HepG2 (cell line): ENCODE measurements around the gene G6PD. TPM values are rescaled to one million over a fixed set of nuclear protein-coding genes. Genes with fewer than 3 reads are reported as not detected.

ENCODE experiments used
- ATAC-seq: fragments of 200-7000 bp; cut with Tn5 transposase; 3 replicates; pipeline ENCODE4 v1.9.1; 2020; ENCODE audit warnings: mild to moderate bottlenecking, moderate library complexity
- Bru-seq: library from RNA; stranded (reverse); fragments of 400-500 nt; gene quantifications from one replicate; lab custom pipeline; 2021; lab: Mats Ljungman, UMichigan
- BruChase-seq, 2 experiments: library from RNA; stranded (reverse); fragments of 400-500 nt; gene quantifications; one replicate each; lab custom pipeline; 2021; lab: Mats Ljungman, UMichigan
- BruUV-seq: library from RNA; stranded (reverse); fragments of 400-500 nt; replicated peaks from 2 replicates; lab custom pipeline; 2021; lab: Mats Ljungman, UMichigan
- CTCF ChIA-PET: fragments of 300-600 bp; formaldehyde crosslinking; extraction: SDS; loops from one replicate; lab custom pipeline; 2021; ENCODE audit warnings: low total read pairs, inconsistent platforms, low intra/inter-chr PET ratio; lab: Yijun Ruan, JAX
- POLR2A ChIA-PET: fragments of 350-600 bp; sonication (Branson Sonifier 250); formaldehyde crosslinking; loops from one replicate; lab custom pipeline; 2020; ENCODE audit warnings: antibody characterized with exemption, inconsistent platforms; lab: Yijun Ruan, JAX
- DNase-seq: peaks from one replicate; pipeline ENCODE4 v3.0.0-alpha.2; 2015; ENCODE audit warnings: low spot score
- FAIRE-seq: peaks from 3 replicates; lab custom pipeline; 2011; peaks lifted over from hg19 to GRCh38; lab: Jason Lieb, UNC
- H2AFZ ChIP-seq: one replicate; pipeline ENCODE4 v1.6.1; 2011; ENCODE audit warnings: low read length, inconsistent platforms
- H3K27ac ChIP-seq: fragments of 300-600 bp; 3 replicates; pipeline ENCODE4 v1.8.0; 2011; ENCODE audit warnings: mixed run types, mild to moderate bottlenecking, mixed read lengths, low read length, inconsistent platforms; ENCODE audit not compliant: insufficient read depth; ENCODE audit errors: extremely low read length
- H3K27me3 ChIP-seq, 2 experiments: fragments of 200-600 bp in 1 of 2; 2 replicates in 1 of 2; 3 replicates in 1 of 2; pipeline versions ENCODE4 v1.6.0 to v1.8.0; 2011; ENCODE audit warnings: low read length in 2 of 2, mild to moderate bottlenecking in 2 of 2, moderate library complexity in 2 of 2, inconsistent platforms in 1 of 2; ENCODE audit not compliant: insufficient read depth in 2 of 2, control insufficient read depth in 1 of 2
- H3K36me3 ChIP-seq, 2 experiments: fragments of 200-600 bp in 1 of 2; replicated peaks in 1 of 2; 2 replicates in 1 of 2; 3 replicates in 1 of 2; pipeline versions ENCODE4 v1.5.1 to v1.8.0; 2011; ENCODE audit warnings: low read length in 2 of 2, inconsistent platforms in 1 of 2; ENCODE audit not compliant: insufficient read depth in 2 of 2, control insufficient read depth in 1 of 2
- H3K4me1 ChIP-seq: 2 replicates; pipeline ENCODE4 v1.5.1; 2012; ENCODE audit warnings: low read length, inconsistent platforms; ENCODE audit not compliant: insufficient read depth
- H3K4me2 ChIP-seq: 2 replicates; pipeline ENCODE4 v1.6.0; 2011; ENCODE audit warnings: low read depth, low read length, inconsistent platforms
- H3K4me3 ChIP-seq, 3 experiments: fragments of 200-600 bp in 1 of 3; sonication (generic), shearing (Covaris generic) in 1 of 3; replicated peaks in 1 of 3; 2 replicates each; pipeline ENCODE4 v1.5.1; 2011 to 2016; ENCODE audit warnings: low read length in 3 of 3, inconsistent platforms in 2 of 3, low read depth in 2 of 3, mild to moderate bottlenecking in 2 of 3, control low read depth in 1 of 3, mixed read lengths in 1 of 3; ENCODE audit not compliant: insufficient read depth in 1 of 3
- H3K79me2 ChIP-seq: one replicate; pipeline ENCODE4 v1.6.1; 2011; ENCODE audit warnings: low read length, inconsistent platforms; ENCODE audit not compliant: insufficient read depth
- H3K9ac ChIP-seq: 2 replicates; pipeline ENCODE4 v1.6.0; 2011; ENCODE audit warnings: mild to moderate bottlenecking, low read depth, low read length, inconsistent platforms; ENCODE audit not compliant: insufficient read depth
- H3K9me3 ChIP-seq: 2 replicates; pipeline ENCODE4 v1.5.1; 2012; ENCODE audit warnings: mild to moderate bottlenecking, low read length
- H4K20me1 ChIP-seq: 2 replicates; pipeline ENCODE4 v1.6.0; 2011; ENCODE audit warnings: inconsistent platforms, mild to moderate bottlenecking, low read length, moderate library complexity; ENCODE audit not compliant: insufficient read depth
- CCDC6 ChIP-seq: sonication (generic); formaldehyde crosslinking; IDR thresholded peaks from 2 replicates; pipeline ENCODE4 v1.8.1; 2022; ENCODE audit warnings: mild to moderate bottlenecking, missing genetic modification reagents, moderate library complexity
- HNF4A ChIP-seq: sonication (generic); formaldehyde crosslinking; IDR thresholded peaks from 2 replicates; pipeline ENCODE4 v1.4.0; 2020; ENCODE audit warnings: missing genetic modification reagents
- HNRNPK ChIP-seq: fragments of 200-400 bp; formaldehyde crosslinking; IDR thresholded peaks from 2 replicates; pipeline ENCODE4 v1.6.1; 2018; ENCODE audit warnings: low read length, low read depth, moderate library complexity, mild to moderate bottlenecking; ENCODE audit not compliant: poor library complexity, severe bottlenecking
- NONO ChIP-seq, 2 experiments: fragments of 450-650 bp in 1 of 2; sonication (generic) in 1 of 2; formaldehyde crosslinking in 1 of 2; IDR thresholded peaks in 1 of 2; conservative IDR thresholded peaks in 1 of 2; 2 replicates each; pipeline versions ENCODE4 v1.6.1 to v1.8.0; 2017 to 2022; ENCODE audit warnings: mild to moderate bottlenecking in 1 of 2, missing genetic modification reagents in 1 of 2, moderate library complexity in 1 of 2
- PHF20 ChIP-seq: sonication (generic); formaldehyde crosslinking; IDR thresholded peaks from 2 replicates; pipeline ENCODE4 v1.5.0; 2020; ENCODE audit warnings: mild to moderate bottlenecking, missing genetic modification reagents
- PHF8 ChIP-seq: sonication (generic); formaldehyde crosslinking; IDR thresholded peaks from 2 replicates; pipeline ENCODE4 v1.5.0; 2020; ENCODE audit warnings: missing genetic modification reagents
- RBFOX2 ChIP-seq: fragments of 200-400 bp; formaldehyde crosslinking; IDR thresholded peaks from 2 replicates; pipeline ENCODE4 v1.6.1; 2017; ENCODE audit warnings: low read depth, mild to moderate bottlenecking, low read length
- RBM22 ChIP-seq: fragments of 200-400 bp; formaldehyde crosslinking; optimal IDR thresholded peaks from 2 replicates; pipeline ENCODE3; 2017; ENCODE audit warnings: mild to moderate bottlenecking, low read length, moderate library complexity
- SMARCC2 ChIP-seq: fragments of 450-650 bp; IDR thresholded peaks from 2 replicates; pipeline ENCODE4 v1.6.1; 2017; ENCODE audit warnings: antibody characterized with exemption, mild to moderate bottlenecking
- ZNF253 ChIP-seq: sonication (generic); formaldehyde crosslinking; IDR thresholded peaks from 2 replicates; pipeline ENCODE4 v1.8.0; 2022; ENCODE audit warnings: mild to moderate bottlenecking, missing genetic modification reagents, borderline replicate concordance
- ZNF430 ChIP-seq: sonication (generic); formaldehyde crosslinking; IDR thresholded peaks from 2 replicates; pipeline ENCODE4 v1.9.0; 2021; ENCODE audit warnings: mild to moderate bottlenecking, missing genetic modification reagents
- WGBS: methylation state at CpG from one replicate; pipeline ENCODE4 v1.1.6; 2017; ENCODE audit warnings: low lambda C conversion rate; 5-methylcytosine and 5-hydroxymethylcytosine counted together
- in situ Hi-C: cut with HindIII; loops from 2 replicates; pipeline ENCODE4 v1.10.0; 2017; ENCODE audit warnings: low pct_unique_long_range_greater_than_20kb; ENCODE audit not compliant: extremely low pct_ligation_motif_present
- intact Hi-C: fragments of 100-400 bp; cut with micrococcal nuclease; formaldehyde crosslinking; loops from one replicate; pipeline ENCODE4 v1.10.0; 2022; ENCODE audit not compliant: unreplicated experiment
- long read RNA-seq, 2 experiments: library from RNA in 1 of 2; library from polyadenylated mRNA in 1 of 2; stranded (forward) in 1 of 2; unstranded in 1 of 2; transcript quantifications; one replicate each; pipeline ENCODE4 v2.0.0, GENCODE V29; 2019 to 2022
- polyA minus RNA-seq, 3 experiments: library from RNA; depleted of rRNA, polyadenylated mRNA; stranded (reverse); fragments of >200 nt; gene quantifications; 2 replicates each; pipeline ENCODE4 v1.2.3, GENCODE V29; 2011; ENCODE audit warnings: low replicate concordance in 1 of 3
- polyA plus RNA-seq, 8 experiments: library from polyadenylated mRNA; depleted of rRNA in 3 of 8; stranded (reverse) in 7 of 8; unstranded in 1 of 8; fragments of >200 nt; fragmentation: Illumina TruSeq in 4 of 8; extraction: Trizol in 4 of 8; gene quantifications; 2 replicates each; pipeline versions ENCODE4 v1.2.1 to v1.2.3, GENCODE V29; 2011 to 2016; ENCODE audit warnings: low read depth in 4 of 8, missing spikeins in 1 of 8, mixed read lengths in 1 of 8; ENCODE audit not compliant: insufficient read depth in 1 of 8
- total RNA-seq, 5 experiments: library from RNA; depleted of rRNA; stranded (reverse); fragments of >200 nt; fragmentation: Illumina TruSeq; extraction: Trizol; gene quantifications; 2 replicates each; pipeline ENCODE4 v1.2.3, GENCODE V29; 2016; ENCODE audit warnings: low read depth in 1 of 5
- TF ChIP-seq, protein P1 (sequence below): sonication (generic); formaldehyde crosslinking; IDR thresholded peaks from 2 replicates; pipeline ENCODE4 v1.8.1; 2023; ENCODE audit warnings: missing genetic modification reagents, inconsistent platforms, borderline replicate concordance
- TF ChIP-seq, protein P2 (sequence below): sonication (generic); formaldehyde crosslinking; IDR thresholded peaks from 2 replicates; pipeline ENCODE4 v1.8.1; 2023; ENCODE audit warnings: mild to moderate bottlenecking, missing genetic modification reagents

Gene G6PD
- total RNA-seq (2016; rRNA removed; fragmentation: Illumina TruSeq; extraction: Trizol) (28.8 and 44.6 TPM in 2 replicates), polyA plus RNA-seq (2011; rRNA removed) (18.8 and 19.5 TPM in 2 replicates), polyA minus RNA-seq (2011; rRNA and poly(A)+ RNA removed; ENCODE audit: low replicate concordance) (44.6 and 150 TPM in 2 replicates), Bru-seq, nascent RNA (percentile 46 among the genes with signal in this experiment), BruChase-seq, experiment 1, labeled RNA remaining after a 6-hour chase (percentile 50 among the genes with signal in this experiment), BruChase-seq, experiment 2, labeled RNA remaining after a 2-hour chase (percentile 44 among the genes with signal in this experiment)
- total RNA-seq (2016; cell fraction: cytosol; rRNA removed; fragmentation: Illumina TruSeq; extraction: Trizol; ENCODE audit: low read depth) = 31.2 and 32.2 TPM in 2 replicates
- 31.8 and 35.7 TPM in 2 replicates for total RNA-seq (2016; cell fraction: insoluble cytoplasmic fraction; rRNA removed; fragmentation: Illumina TruSeq; extraction: Trizol)
- 17.4 and 19.0 TPM in 2 replicates for total RNA-seq (2016; cell fraction: membrane; rRNA removed; fragmentation: Illumina TruSeq; extraction: Trizol)
- 29.9 and 30.0 TPM in 2 replicates for total RNA-seq (2016; cell fraction: nucleus; rRNA removed; fragmentation: Illumina TruSeq; extraction: Trizol)
- 10.6 and 13.2 TPM in 2 replicates for polyA plus RNA-seq (2011; cell fraction: cytosol; rRNA removed)
- 56.3 and 68.9 TPM in 2 replicates for polyA plus RNA-seq (2011; cell fraction: nucleus; rRNA removed)
- 42.2 and 78.7 TPM in 2 replicates for polyA plus RNA-seq (2012)
- polyA plus RNA-seq (2016; cell fraction: cytosol; fragmentation: Illumina TruSeq; extraction: Trizol; ENCODE audit: low read depth) = 20.7 and 21.1 TPM in 2 replicates
- polyA plus RNA-seq (2016; cell fraction: insoluble cytoplasmic fraction; fragmentation: Illumina TruSeq; extraction: Trizol; ENCODE audit: low read depth) = 81.5 and 118 TPM in 2 replicates
- 27.9 and 29.6 TPM in 2 replicates for polyA plus RNA-seq (2016; cell fraction: membrane; fragmentation: Illumina TruSeq; extraction: Trizol; ENCODE audit: low read depth)
- 75.8 and 80.5 TPM in 2 replicates for polyA plus RNA-seq (2016; cell fraction: nucleus; fragmentation: Illumina TruSeq; extraction: Trizol; ENCODE audit: insufficient read depth, low read depth)
- 19.2 and 20.1 TPM in 2 replicates for polyA minus RNA-seq (2011; cell fraction: cytosol; rRNA and poly(A)+ RNA removed)
- 21.4 and 32.2 TPM in 2 replicates for polyA minus RNA-seq (2011; cell fraction: nucleus; rRNA and poly(A)+ RNA removed)
- long read RNA-seq, experiment 1, transcript G6PD-211 (13 exons, 2,632 nt) = major isoform, 37 of 62 reads
- long read RNA-seq, experiment 1, partial matches to known transcripts = 10 of 62 reads
- long read RNA-seq, experiment 1, other reads (novel, unspliced or antisense) = 11 of 62 reads
- long read RNA-seq, experiment 2, transcript G6PD-211 (13 exons, 2,632 nt) = major isoform, 74 of 149 reads
- long read RNA-seq, experiment 2, partial matches to known transcripts = 35 of 149 reads
- long read RNA-seq, experiment 2, other reads (novel, unspliced or antisense) = 38 of 149 reads

GRCh38 chrX:154546354-154547244 lies at the start of gene G6PD:
TSS of gene G6PD (minus strand) at chrX:154546846. CDS start at chrX:154546155, 691 bp downstream.
- in situ Hi-C loops = loop anchor here (25.0 kb wide), 1 partner anchor 134 kb away; the partner anchor contains the start of genes DNASE1L1 and TAFAZZIN
- peak within 1 kb of the TSS; percentile 89 for H3K4me2 ChIP-seq
- POLR2A ChIA-PET = interaction anchor here (0.9 kb wide), 1 partner anchor 56 kb away, joined by 3 read pairs; the partner anchor contains the start of gene SLC10A3
- peaks cover 0 to 9% of the 10 kb centered on the region in 2 experiments; a peak in 1 of 5 replicates for H3K36me3 ChIP-seq
- H3K4me1 ChIP-seq = peaks cover 37% of the 10 kb centered on the region
- H3K79me2 ChIP-seq = peaks cover 53% of the 10 kb centered on the region
- peak; percentile 43 for DNase-seq
- CTCF ChIA-PET = interaction anchor here (0.5 kb wide), 1 partner anchor 8 kb away, joined by 3 read pairs; no protein-coding TSS in a partner anchor
- no peaks in the 10 kb centered on the region; a peak in 1 of 5 replicates for H3K27me3 ChIP-seq
- peaks cover 26% of the 10 kb centered on the region for H4K20me1 ChIP-seq
- ATAC-seq = peak; percentile 42
- WGBS = no CpG with 5 or more reads among the region's 92 CpGs
- no peaks in the 10 kb centered on the region for H3K9me3 ChIP-seq
- H3K4me3 ChIP-seq = peak within 1 kb of the TSS; percentile 81 to 86 (median 85)
- intact Hi-C loops = no loop called here
- H2AFZ ChIP-seq = no peak within 1 kb of the TSS
- peak within 1 kb of the TSS; percentile 82 for H3K27ac ChIP-seq
- FAIRE-seq = peak; percentile 30
- TSS peak; percentile 75 for BruUV-seq
- H3K9ac ChIP-seq = peak within 1 kb of the TSS; percentile 79
- TF ChIP-seq RBFOX2 = peak; percentile 94
- TF ChIP-seq NONO (IDR thresholded peaks at IDR 0.05) = no peak
- peak; percentile 72 for TF ChIP-seq NONO (CRISPR knock-in tag; conservative IDR thresholded peaks at IDR 0.05)
- TF ChIP-seq ZNF253 (CRISPR knock-in tag) = 0 out of 2 replicates have a peak, but pooled peaks have one; percentile 33
- TF ChIP-seq HNRNPK = peak; percentile 93
- TF ChIP-seq CCDC6 = peak; percentile 72; the same call in 1 of the 2 replicates
- no peak for TF ChIP-seq SMARCC2
- TF ChIP-seq, protein P1, sequence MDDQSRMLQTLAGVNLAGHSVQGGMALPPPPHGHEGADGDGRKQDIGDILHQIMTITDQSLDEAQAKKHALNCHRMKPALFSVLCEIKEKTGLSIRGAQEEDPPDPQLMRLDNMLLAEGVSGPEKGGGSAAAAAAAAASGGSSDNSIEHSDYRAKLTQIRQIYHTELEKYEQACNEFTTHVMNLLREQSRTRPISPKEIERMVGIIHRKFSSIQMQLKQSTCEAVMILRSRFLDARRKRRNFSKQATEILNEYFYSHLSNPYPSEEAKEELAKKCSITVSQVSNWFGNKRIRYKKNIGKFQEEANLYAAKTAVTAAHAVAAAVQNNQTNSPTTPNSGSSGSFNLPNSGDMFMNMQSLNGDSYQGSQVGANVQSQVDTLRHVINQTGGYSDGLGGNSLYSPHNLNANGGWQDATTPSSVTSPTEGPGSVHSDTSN (CRISPR knock-in tag) = no peak
- TF ChIP-seq PHF8 (CRISPR knock-in tag) = 0 out of 2 replicates have a peak, but pooled peaks have one; percentile 43
- peak; percentile 92 for TF ChIP-seq RBM22
- no peak for TF ChIP-seq HNF4A
- peak; percentile 7 for TF ChIP-seq ZNF430 (CRISPR knock-in tag)
- TF ChIP-seq, protein P2, sequence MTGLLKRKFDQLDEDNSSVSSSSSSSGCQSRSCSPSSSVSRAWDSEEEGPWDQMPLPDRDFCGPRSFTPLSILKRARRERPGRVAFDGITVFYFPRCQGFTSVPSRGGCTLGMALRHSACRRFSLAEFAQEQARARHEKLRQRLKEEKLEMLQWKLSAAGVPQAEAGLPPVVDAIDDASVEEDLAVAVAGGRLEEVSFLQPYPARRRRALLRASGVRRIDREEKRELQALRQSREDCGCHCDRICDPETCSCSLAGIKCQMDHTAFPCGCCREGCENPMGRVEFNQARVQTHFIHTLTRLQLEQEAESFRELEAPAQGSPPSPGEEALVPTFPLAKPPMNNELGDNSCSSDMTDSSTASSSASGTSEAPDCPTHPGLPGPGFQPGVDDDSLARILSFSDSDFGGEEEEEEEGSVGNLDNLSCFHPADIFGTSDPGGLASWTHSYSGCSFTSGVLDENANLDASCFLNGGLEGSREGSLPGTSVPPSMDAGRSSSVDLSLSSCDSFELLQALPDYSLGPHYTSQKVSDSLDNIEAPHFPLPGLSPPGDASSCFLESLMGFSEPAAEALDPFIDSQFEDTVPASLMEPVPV = 0 out of 2 replicates have a peak, but pooled peaks have one; percentile 32
- TF ChIP-seq PHF20 (CRISPR knock-in tag) = 0 out of 2 replicates have a peak, but pooled peaks have one; percentile 12
